ENCODE data around the gene USP3.

The USP3 gene

GRCh38 chr15:63469190-63469589 lies 35.2 kb upstream of the USP3 start:
- Histone ChIP-seq H3F3A (ENCODE audit: insufficient read depth) (no peaks in the 10 kb centered on the region), H3K9me3 (ENCODE audit: insufficient read depth, low read length) (no peaks in the 10 kb centered on the region), H3K4me3 (ENCODE audit: insufficient read depth, low read length, poor library complexity, severe bottlenecking) (no peak overlapping the region), H3K4me2 (ENCODE audit: low read depth, low read length, poor library complexity, severe bottlenecking) (no peak overlapping the region), H3K27me3 (ENCODE audit: low read length) (no peaks in the 10 kb centered on the region), H3K79me2 (ENCODE audit: insufficient read depth, low read length) (no peaks in the 10 kb centered on the region), H3K9ac (ENCODE audit: low read length) (no peak overlapping the region), H3K36me3 (ENCODE audit: low read length) (no peaks in the 10 kb centered on the region), H2AFZ (ENCODE audit: low read depth, low read length, severe bottlenecking) (no peak overlapping the region), H4K20me1 (ENCODE audit: low read depth, low read length) (no peaks in the 10 kb centered on the region), H3K27ac (ENCODE audit: low read depth, low read length) (no peak overlapping the region), H3K9me2 (replicated peaks; ENCODE audit: insufficient read depth, low read length) (no peaks in the 10 kb centered on the region)
- TF ChIP-seq CTCF (IDR thresholded peaks at IDR 0.05; ENCODE audit: insufficient read depth, low read length, poor library complexity, severe bottlenecking) (no peak), EZH2phosphoT487 (conservative IDR thresholded peaks at IDR 0.05; ENCODE audit: low read length) (no peak)

GRCh38 chr15:63469984-63470383 lies 34.4 kb upstream of the USP3 start:
- H3K79me2 ChIP-seq (ENCODE audit: insufficient read depth, low read length), result no peaks in the 10 kb centered on the region
- H4K20me1 ChIP-seq (ENCODE audit: low read depth, low read length), result no peaks in the 10 kb centered on the region
- H3K36me3 ChIP-seq (ENCODE audit: low read length), result no peaks in the 10 kb centered on the region
- H3K4me3 ChIP-seq (ENCODE audit: insufficient read depth, low read length, poor library complexity, severe bottlenecking), result no peak overlapping the region
- no peak overlapping the region for H3K27ac ChIP-seq (ENCODE audit: low read depth, low read length)
- no peaks in the 10 kb centered on the region for H3K27me3 ChIP-seq (ENCODE audit: low read length)
- H3K4me2 ChIP-seq (ENCODE audit: low read depth, low read length, poor library complexity, severe bottlenecking), result no peak overlapping the region
- TF ChIP-seq EZH2phosphoT487 (conservative IDR thresholded peaks at IDR 0.05; ENCODE audit: low read length) (no peak), CTCF (IDR thresholded peaks at IDR 0.05; ENCODE audit: insufficient read depth, low read length, poor library complexity, severe bottlenecking) (no peak)
- no peak overlapping the region for H3K9ac ChIP-seq (ENCODE audit: low read length)
- H3K9me2 ChIP-seq (replicated peaks; ENCODE audit: insufficient read depth, low read length), result no peaks in the 10 kb centered on the region
- H2AFZ ChIP-seq (ENCODE audit: low read depth, low read length, severe bottlenecking), result no peak overlapping the region
- no peaks in the 10 kb centered on the region for H3K9me3 ChIP-seq (ENCODE audit: insufficient read depth, low read length)
- H3F3A ChIP-seq (ENCODE audit: insufficient read depth), result no peaks in the 10 kb centered on the region

GRCh38 chr15:63473007-63473748 lies 31.2 kb upstream of the USP3 start:
- no peaks in the 10 kb centered on the region for H3K9me3 ChIP-seq (ENCODE audit: insufficient read depth, low read length)
- no peak overlapping the region for H3K4me2 ChIP-seq (ENCODE audit: low read depth, low read length, poor library complexity, severe bottlenecking)
- H4K20me1 ChIP-seq (ENCODE audit: low read depth, low read length), result no peaks in the 10 kb centered on the region
- no peaks in the 10 kb centered on the region for H3K9me2 ChIP-seq (replicated peaks; ENCODE audit: insufficient read depth, low read length)
- no peaks in the 10 kb centered on the region for H3K27me3 ChIP-seq (ENCODE audit: low read length)
- H3K36me3 ChIP-seq (ENCODE audit: low read length), result no peaks in the 10 kb centered on the region
- no peak overlapping the region for H3K27ac ChIP-seq (ENCODE audit: low read depth, low read length)
- no peaks in the 10 kb centered on the region for H3F3A ChIP-seq (ENCODE audit: insufficient read depth)
- TF ChIP-seq EZH2phosphoT487 (conservative IDR thresholded peaks at IDR 0.05; ENCODE audit: low read length) (no peak), CTCF (IDR thresholded peaks at IDR 0.05; ENCODE audit: insufficient read depth, low read length, poor library complexity, severe bottlenecking) (no peak)
- H2AFZ ChIP-seq (ENCODE audit: low read depth, low read length, severe bottlenecking), result no peak overlapping the region
- no peaks in the 10 kb centered on the region for H3K79me2 ChIP-seq (ENCODE audit: insufficient read depth, low read length)
- H3K9ac ChIP-seq (ENCODE audit: low read length), result no peak overlapping the region
- H3K4me3 ChIP-seq (ENCODE audit: insufficient read depth, low read length, poor library complexity, severe bottlenecking), result no peak overlapping the region
